Mesendoderm (in vitro differentiated cells): ENCODE measurements around the gene TGIF1.
A peak's percentile ranks its signal among the peaks of the same experiment; 100 is the strongest.
"Not testable (repeated sequence)": the region's sequence is repeated elsewhere in the genome, so short reads cannot be mapped to it uniquely, and the experiment has no call there.

ENCODE experiments used
- DNase-seq: peaks from one replicate; pipeline ENCODE4 v3.0.0; 2013
- H2AK5ac ChIP-seq: 2 replicates; pipeline ENCODE4 v1.6.1; 2013; ENCODE audit warnings: low read length, inconsistent platforms
- H2BK120ac ChIP-seq: 2 replicates; pipeline ENCODE4 v1.6.1; 2013; ENCODE audit warnings: low read depth, mild to moderate bottlenecking, low read length, moderate library complexity, mixed read lengths
- H2BK15ac ChIP-seq: replicated peaks from 2 replicates; pipeline ENCODE4 v1.6.1; 2013; ENCODE audit warnings: low read depth, mild to moderate bottlenecking, moderate library complexity
- H2BK5ac ChIP-seq: 2 replicates; pipeline ENCODE4 v1.6.1; 2013; ENCODE audit warnings: low read length, inconsistent platforms
- H3K18ac ChIP-seq: 2 replicates; pipeline ENCODE4 v1.6.1; 2013; ENCODE audit warnings: mild to moderate bottlenecking, low read length, mixed read lengths
- H3K23ac ChIP-seq: one replicate; pipeline ENCODE4 v1.6.1; 2013; ENCODE audit warnings: low read length
- H3K27ac ChIP-seq: 2 replicates; pipeline ENCODE4 v1.5.1; 2013; ENCODE audit warnings: low read depth, mild to moderate bottlenecking, inconsistent platforms, low read length, moderate library complexity
- H3K27me3 ChIP-seq: 2 replicates; pipeline ENCODE4 v1.6.1; 2013; ENCODE audit warnings: low read length, control low read depth, mild to moderate bottlenecking, inconsistent platforms; ENCODE audit not compliant: insufficient read depth, poor library complexity
- H3K36me3 ChIP-seq: 2 replicates; pipeline ENCODE4 v1.6.1; 2013; ENCODE audit warnings: low read length, inconsistent platforms; ENCODE audit not compliant: control insufficient read depth, insufficient read depth
- H3K4ac ChIP-seq: one replicate; pipeline ENCODE4 v1.6.1; 2013; ENCODE audit warnings: low read depth, mild to moderate bottlenecking, low read length, moderate library complexity
- H3K4me1 ChIP-seq: 2 replicates; pipeline ENCODE4 v1.6.1; 2013; ENCODE audit warnings: low read depth, low read length, inconsistent platforms; ENCODE audit not compliant: control insufficient read depth
- H3K4me2 ChIP-seq: 2 replicates; pipeline ENCODE4 v1.6.1; 2013; ENCODE audit warnings: low read length
- H3K4me3 ChIP-seq: 2 replicates; pipeline ENCODE4 v1.5.1; 2013; ENCODE audit warnings: mild to moderate bottlenecking, low read length
- H3K56ac ChIP-seq: one replicate; pipeline ENCODE4 v1.6.1; 2013; ENCODE audit warnings: low read length
- H3K79me1 ChIP-seq: 2 replicates; pipeline ENCODE4 v1.6.1; 2013; ENCODE audit warnings: low read length, inconsistent platforms
- H3K79me2 ChIP-seq: 2 replicates; pipeline ENCODE4 v1.6.1; 2013; ENCODE audit warnings: mild to moderate bottlenecking, low read length; ENCODE audit not compliant: control insufficient read depth, insufficient read depth
- H3K9ac ChIP-seq: 2 replicates; pipeline ENCODE4 v1.6.1; 2013; ENCODE audit warnings: low read length, inconsistent platforms
- H4K5ac ChIP-seq: one replicate; pipeline ENCODE4 v1.6.1; 2013; ENCODE audit warnings: low read length
- H4K8ac ChIP-seq: one replicate; pipeline ENCODE4 v1.6.1; 2013; ENCODE audit warnings: low read depth, mild to moderate bottlenecking, control low read depth, low read length, moderate library complexity
- whole genome bisulfite sequencing: extraction: QIAGEN DNeasy Blood & Tissue Kit; methylation state at CpG from one replicate; pipeline ENCODE4 v1.1.7; 2013; ENCODE audit warnings: low lambda C conversion rate, missing lambda C conversion rate; ENCODE audit not compliant: insufficient coverage; ENCODE audit errors: extremely low coverage; 5-methylcytosine and 5-hydroxymethylcytosine counted together

TGIF1 gene

GRCh38 chr18:3408107-3408506 lies 41.9 kb upstream of the TGIF1 start:
- no peak for DNase-seq
- H3K36me3 ChIP-seq, result no peaks in the 10 kb centered on the region
- H3K9ac ChIP-seq, result no peak overlapping the region
- H3K4me2 ChIP-seq, result no peak overlapping the region
- H2AK5ac ChIP-seq, result no peak overlapping the region
- no peak overlapping the region for H2BK15ac ChIP-seq
- H2BK5ac ChIP-seq, result no peak overlapping the region
- no peak overlapping the region for H3K56ac ChIP-seq
- no peak overlapping the region for H3K18ac ChIP-seq
- H3K27ac ChIP-seq, result no peak overlapping the region
- no peaks in the 10 kb centered on the region for H3K27me3 ChIP-seq
- no peak overlapping the region for H2BK120ac ChIP-seq
- no peak overlapping the region for H4K8ac ChIP-seq
- H3K4me1 ChIP-seq, result no peaks in the 10 kb centered on the region
- no CpG with 5 or more reads among the region's 3 CpGs for WGBS
- H3K23ac ChIP-seq, result no peak overlapping the region
- no peaks in the 10 kb centered on the region for H3K79me2 ChIP-seq
- H3K79me1 ChIP-seq, result no peaks in the 10 kb centered on the region
- no peak overlapping the region for H3K4ac ChIP-seq
- no peak overlapping the region for H4K5ac ChIP-seq
- H3K4me3 ChIP-seq, result no peak overlapping the region

GRCh38 chr18:3409811-3410210 lies 40.2 kb upstream of the TGIF1 start:
- no peak overlapping the region for H4K8ac ChIP-seq
- H3K4me3 ChIP-seq, result no peak overlapping the region
- H3K27me3 ChIP-seq, result no peaks in the 10 kb centered on the region
- no peaks in the 10 kb centered on the region for H3K79me1 ChIP-seq
- no peak overlapping the region for H3K18ac ChIP-seq
- no peak overlapping the region for H2BK5ac ChIP-seq
- H3K4me1 ChIP-seq, result no peaks in the 10 kb centered on the region
- DNase-seq, result no peak
- no peak overlapping the region for H2AK5ac ChIP-seq
- no peak overlapping the region for H3K4ac ChIP-seq
- no peaks in the 10 kb centered on the region for H3K79me2 ChIP-seq
- no peak overlapping the region for H3K56ac ChIP-seq
- H3K23ac ChIP-seq, result no peak overlapping the region
- no peaks in the 10 kb centered on the region for H3K36me3 ChIP-seq
- no peak overlapping the region for H4K5ac ChIP-seq
- H2BK120ac ChIP-seq, result no peak overlapping the region
- H3K4me2 ChIP-seq, result no peak overlapping the region
- H3K9ac ChIP-seq, result no peak overlapping the region
- H2BK15ac ChIP-seq, result no peak overlapping the region
- H3K27ac ChIP-seq, result no peak overlapping the region
- WGBS, result no CpG with 5 or more reads among the region's 7 CpGs

DNA sequence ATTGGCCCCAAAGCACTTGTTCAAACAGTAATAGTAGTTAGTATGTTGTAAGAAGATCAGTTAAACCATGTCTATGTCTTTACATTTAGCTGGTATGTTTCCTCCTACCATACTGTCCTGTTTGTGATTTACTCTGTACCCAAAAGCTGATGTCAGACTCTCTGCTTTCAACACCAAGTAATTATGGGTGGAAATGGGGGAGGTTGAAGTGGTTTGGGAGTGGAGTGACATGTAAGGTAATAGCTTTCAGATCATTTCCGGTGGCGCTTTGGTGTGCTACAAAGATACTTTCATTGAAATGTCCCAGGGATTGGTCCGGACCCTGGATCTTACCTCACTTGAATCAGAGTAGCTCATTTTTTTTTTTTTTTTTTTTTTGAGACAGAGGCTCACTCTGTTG lies 39.7 kb upstream of the TGIF1 start:
- Histone ChIP-seq H3K4me2 (no peak overlapping the region), H2BK15ac (no peak overlapping the region), H3K9ac (no peak overlapping the region), H3K23ac (no peak overlapping the region), H4K8ac (no peak overlapping the region), H3K79me2 (no peaks in the 10 kb centered on the region), H4K5ac (no peak overlapping the region), H3K4ac (no peak overlapping the region), H2BK5ac (no peak overlapping the region), H3K18ac (no peak overlapping the region), H3K36me3 (no peaks in the 10 kb centered on the region), H3K27me3 (no peaks in the 10 kb centered on the region), H3K79me1 (no peaks in the 10 kb centered on the region), H3K4me3 (no peak overlapping the region), H2BK120ac (no peak overlapping the region), H3K4me1 (no peaks in the 10 kb centered on the region), H2AK5ac (no peak overlapping the region), H3K27ac (no peak overlapping the region), H3K56ac (no peak overlapping the region)
- no peak for DNase-seq
- no CpG with 5 or more reads among the region's 3 CpGs for WGBS

DNA sequence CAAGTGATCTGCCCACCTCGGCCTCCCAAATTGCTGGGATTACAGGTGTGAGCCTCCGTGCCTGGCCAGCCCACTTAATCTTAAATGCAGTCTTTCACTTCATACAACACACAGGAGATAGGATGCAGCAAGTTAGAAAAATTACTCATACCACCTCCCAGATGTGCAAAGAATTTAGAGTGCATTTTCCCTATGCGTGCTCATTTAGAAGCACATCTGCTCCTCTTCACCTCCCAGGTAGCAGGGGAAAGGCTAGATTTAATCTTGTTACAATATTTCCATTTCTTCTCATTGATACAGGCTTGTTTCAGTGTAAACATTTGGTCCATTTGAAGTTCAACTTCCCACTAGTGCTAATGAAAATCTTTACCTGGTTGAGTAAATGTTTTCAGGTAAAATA lies 39.1 kb upstream of the TGIF1 start:
- H3K9ac ChIP-seq, H2AK5ac ChIP-seq, H2BK15ac ChIP-seq, H3K4me1 ChIP-seq, H2BK5ac ChIP-seq, H3K27ac ChIP-seq, H3K36me3 ChIP-seq, H3K4me2 ChIP-seq, H3K56ac ChIP-seq, H4K8ac ChIP-seq, H3K4ac ChIP-seq, H3K27me3 ChIP-seq, H3K18ac ChIP-seq, H3K79me1 ChIP-seq, H2BK120ac ChIP-seq, H3K23ac ChIP-seq, H3K4me3 ChIP-seq, DNase-seq, H4K5ac ChIP-seq, H3K79me2 ChIP-seq: not testable (repeated sequence)
- WGBS, result no CpG with 5 or more reads among the region's 3 CpGs

DNA sequence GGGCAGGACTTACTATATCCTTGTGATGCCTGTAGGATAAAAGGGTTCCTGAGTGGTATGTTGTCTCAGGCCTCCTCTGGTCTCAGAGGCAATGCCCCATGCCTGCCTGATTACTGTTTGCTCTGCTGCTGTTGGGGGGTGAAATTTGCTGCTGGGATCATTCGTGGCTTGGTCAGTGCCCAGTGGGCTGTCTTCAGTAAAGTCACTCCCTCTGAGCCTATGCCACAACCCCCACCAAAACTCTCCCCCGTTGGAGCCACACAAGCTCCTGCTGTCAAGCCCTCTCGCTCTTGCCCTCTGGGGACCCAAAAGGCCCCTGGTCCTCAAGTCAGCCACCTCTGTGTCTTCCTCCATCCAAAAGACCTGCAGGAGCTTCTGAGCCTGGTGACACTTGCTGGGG lies 38.6 kb upstream of the TGIF1 start:
- no peak overlapping the region for H4K8ac ChIP-seq
- H3K4me2 ChIP-seq, result no peak overlapping the region
- H3K4me1 ChIP-seq, result no peaks in the 10 kb centered on the region
- WGBS, result no CpG with 5 or more reads among the region's 3 CpGs
- no peak overlapping the region for H2BK5ac ChIP-seq
- H2BK15ac ChIP-seq, result no peak overlapping the region
- H3K27me3 ChIP-seq, result no peaks in the 10 kb centered on the region
- H3K56ac ChIP-seq, result peak overlapping the region; percentile 6
- H3K18ac ChIP-seq, result no peak overlapping the region
- H3K36me3 ChIP-seq, result no peaks in the 10 kb centered on the region
- no peak for DNase-seq
- H3K9ac ChIP-seq, result no peak overlapping the region
- no peak overlapping the region for H4K5ac ChIP-seq
- no peak overlapping the region for H3K4me3 ChIP-seq
- no peak overlapping the region for H2AK5ac ChIP-seq
- no peak overlapping the region for H2BK120ac ChIP-seq
- H3K27ac ChIP-seq, result no peak overlapping the region
- no peak overlapping the region for H3K4ac ChIP-seq
- H3K79me1 ChIP-seq, result no peaks in the 10 kb centered on the region
- H3K79me2 ChIP-seq, result no peaks in the 10 kb centered on the region
- no peak overlapping the region for H3K23ac ChIP-seq

- no peak overlapping the region for H3K9ac ChIP-seq
- H3K4me3 ChIP-seq, result no peak overlapping the region
- H3K4me2 ChIP-seq, result no peak overlapping the region
- H3K27me3 ChIP-seq, result no peaks in the 10 kb centered on the region
- H2BK120ac ChIP-seq, result no peak overlapping the region
- H2AK5ac ChIP-seq, result no peak overlapping the region
- H3K79me2 ChIP-seq, result no peaks in the 10 kb centered on the region
- no peak overlapping the region for H3K4ac ChIP-seq
- no peak overlapping the region for H4K8ac ChIP-seq
- H4K5ac ChIP-seq, result no peak overlapping the region
- H2BK15ac ChIP-seq, result no peak overlapping the region
- H3K23ac ChIP-seq, result no peak overlapping the region
- no peaks in the 10 kb centered on the region for H3K4me1 ChIP-seq
- no peaks in the 10 kb centered on the region for H3K79me1 ChIP-seq
- DNase-seq, result peak; percentile 26
- peak overlapping the region; percentile 6 for H3K56ac ChIP-seq
- H3K27ac ChIP-seq, result no peak overlapping the region
- no peak overlapping the region for H2BK5ac ChIP-seq
- H3K18ac ChIP-seq, result no peak overlapping the region
- no peaks in the 10 kb centered on the region for H3K36me3 ChIP-seq
- WGBS, result no CpG with 5 or more reads among the region's 28 CpGs
These were observed 38.1 kb upstream of the TGIF1 start for GRCh38 chr18:3411854-3412268.
